SU-DHL-6 (cell line): ENCODE data around the gene TCEANC2.

Source experiments
- H2AFZ ChIP-seq: fragments of 200-600 bp; sonication (generic); 2 replicates; pipeline ENCODE4 v1.6.1; 2014; ENCODE audit warnings: low read depth, mild to moderate bottlenecking, moderate library complexity, mixed read lengths, antibody characterized with exemption, low read length; ENCODE audit not compliant: severe bottlenecking
- H3F3A ChIP-seq: fragments of 200-600 bp; shearing (Covaris generic); 2 replicates; pipeline ENCODE4 v1.6.0; 2016; ENCODE audit warnings: antibody characterized with exemption, mild to moderate bottlenecking; ENCODE audit not compliant: insufficient read depth
- H3K27ac ChIP-seq: fragments of 200-600 bp; sonication (generic); 2 replicates; pipeline ENCODE4 v1.5.1; 2016; ENCODE audit warnings: low read depth, mild to moderate bottlenecking, low read length, moderate library complexity, mixed read lengths
- H3K27me3 ChIP-seq: fragments of 200-600 bp; sonication (generic), shearing (Covaris generic); 2 replicates; pipeline ENCODE4 v1.6.0; 2014; ENCODE audit warnings: mild to moderate bottlenecking, low read length
- H3K36me3 ChIP-seq: fragments of 200-600 bp; sonication (generic); 2 replicates; pipeline ENCODE4 v1.6.1; 2014; ENCODE audit warnings: mild to moderate bottlenecking, low read length, mixed read lengths
- H3K4me2 ChIP-seq: fragments of 300-600, 200-600 bp; shearing (Covaris generic), sonication (generic); 2 replicates; pipeline ENCODE4 v1.6.0; 2014; ENCODE audit warnings: low read length, low read depth, mild to moderate bottlenecking; ENCODE audit not compliant: poor library complexity, severe bottlenecking
- H3K4me3 ChIP-seq: fragments of 200-600 bp; sonication (generic); 2 replicates; pipeline ENCODE4 v1.5.1; 2014; ENCODE audit warnings: antibody characterized with exemption, low read length, mild to moderate bottlenecking, mixed read lengths; ENCODE audit not compliant: insufficient read depth, poor library complexity, severe bottlenecking
- H3K79me2 ChIP-seq: fragments of 200-600 bp; sonication (generic); 2 replicates; pipeline ENCODE4 v1.6.1; 2014; ENCODE audit warnings: mild to moderate bottlenecking, low read length, moderate library complexity; ENCODE audit not compliant: insufficient read depth
- H3K9ac ChIP-seq: fragments of 200-600 bp; sonication (generic); 2 replicates; pipeline ENCODE4 v1.7.0; 2014; ENCODE audit warnings: mild to moderate bottlenecking, low read length
- H3K9me2 ChIP-seq: fragments of 200-600 bp; sonication (generic); replicated peaks from 2 replicates; pipeline ENCODE4 v1.6.1; 2014; ENCODE audit warnings: low read length; ENCODE audit not compliant: insufficient read depth
- H3K9me3 ChIP-seq: fragments of 200-600 bp; sonication (generic); 2 replicates; pipeline ENCODE4 v1.6.1; 2014; ENCODE audit warnings: low read length, mixed read lengths; ENCODE audit not compliant: insufficient read depth
- H4K20me1 ChIP-seq: fragments of 200-600 bp; sonication (generic); 2 replicates; pipeline ENCODE4 v1.6.1; 2014; ENCODE audit warnings: low read depth, mild to moderate bottlenecking, antibody characterized with exemption, low read length, moderate library complexity, mixed read lengths
- EZH2phosphoT487 ChIP-seq: fragments of 200-600 bp; sonication (generic), shearing (Covaris generic); conservative IDR thresholded peaks from 2 replicates; pipeline ENCODE4 v1.6.1; 2018; ENCODE audit warnings: mild to moderate bottlenecking, antibody characterized with exemption, low read length, moderate library complexity, mixed read lengths
- TF ChIP-seq, protein P1 (sequence below): fragments of 200-600 bp; sonication (generic); IDR thresholded peaks from one replicate; pipeline ENCODE4 v1.5.1; 2017; ENCODE audit warnings: antibody characterized with exemption, mild to moderate bottlenecking, low read length, moderate library complexity; ENCODE audit not compliant: insufficient read depth, poor library complexity, severe bottlenecking

TCEANC2 gene

DNA sequence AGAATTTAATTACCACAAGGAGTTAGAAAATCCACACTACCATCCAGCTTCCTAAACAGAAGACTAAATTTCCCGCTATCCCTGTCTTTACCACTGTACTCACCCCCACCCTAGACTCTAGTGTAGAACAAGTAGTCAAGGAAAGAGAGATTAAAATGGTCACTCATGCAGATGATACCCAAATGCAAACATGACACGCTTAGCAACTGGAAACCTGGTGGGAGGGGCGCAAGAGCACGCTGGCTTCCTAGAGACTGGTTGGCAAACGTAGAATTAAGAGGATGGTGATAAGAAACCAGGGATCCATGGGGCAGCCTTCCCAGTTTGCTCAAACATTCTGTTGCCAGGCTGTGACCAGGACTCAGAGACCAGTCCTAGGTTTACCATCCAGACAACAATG is 25.6 kb upstream of the TCEANC2 start:
- no peaks in the 10 kb centered on the region for H3K27me3 ChIP-seq
- H2AFZ ChIP-seq = no peak overlapping the region
- no peaks in the 10 kb centered on the region for H4K20me1 ChIP-seq
- no peaks in the 10 kb centered on the region for H3K9me2 ChIP-seq
- no peak overlapping the region for H3K4me3 ChIP-seq
- H3K27ac ChIP-seq = no peak overlapping the region
- no peak overlapping the region for H3K4me2 ChIP-seq
- H3K36me3 ChIP-seq = peaks cover 10% of the 10 kb centered on the region; the same call in 1 of the 2 replicates
- no peaks in the 10 kb centered on the region for H3K79me2 ChIP-seq
- H3K9ac ChIP-seq = no peak overlapping the region
- no peaks in the 10 kb centered on the region for H3F3A ChIP-seq
- no peaks in the 10 kb centered on the region for H3K9me3 ChIP-seq
- TF ChIP-seq, protein P1, sequence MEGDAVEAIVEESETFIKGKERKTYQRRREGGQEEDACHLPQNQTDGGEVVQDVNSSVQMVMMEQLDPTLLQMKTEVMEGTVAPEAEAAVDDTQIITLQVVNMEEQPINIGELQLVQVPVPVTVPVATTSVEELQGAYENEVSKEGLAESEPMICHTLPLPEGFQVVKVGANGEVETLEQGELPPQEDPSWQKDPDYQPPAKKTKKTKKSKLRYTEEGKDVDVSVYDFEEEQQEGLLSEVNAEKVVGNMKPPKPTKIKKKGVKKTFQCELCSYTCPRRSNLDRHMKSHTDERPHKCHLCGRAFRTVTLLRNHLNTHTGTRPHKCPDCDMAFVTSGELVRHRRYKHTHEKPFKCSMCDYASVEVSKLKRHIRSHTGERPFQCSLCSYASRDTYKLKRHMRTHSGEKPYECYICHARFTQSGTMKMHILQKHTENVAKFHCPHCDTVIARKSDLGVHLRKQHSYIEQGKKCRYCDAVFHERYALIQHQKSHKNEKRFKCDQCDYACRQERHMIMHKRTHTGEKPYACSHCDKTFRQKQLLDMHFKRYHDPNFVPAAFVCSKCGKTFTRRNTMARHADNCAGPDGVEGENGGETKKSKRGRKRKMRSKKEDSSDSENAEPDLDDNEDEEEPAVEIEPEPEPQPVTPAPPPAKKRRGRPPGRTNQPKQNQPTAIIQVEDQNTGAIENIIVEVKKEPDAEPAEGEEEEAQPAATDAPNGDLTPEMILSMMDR = no peak
- no peak for TF ChIP-seq EZH2phosphoT487

DNA sequence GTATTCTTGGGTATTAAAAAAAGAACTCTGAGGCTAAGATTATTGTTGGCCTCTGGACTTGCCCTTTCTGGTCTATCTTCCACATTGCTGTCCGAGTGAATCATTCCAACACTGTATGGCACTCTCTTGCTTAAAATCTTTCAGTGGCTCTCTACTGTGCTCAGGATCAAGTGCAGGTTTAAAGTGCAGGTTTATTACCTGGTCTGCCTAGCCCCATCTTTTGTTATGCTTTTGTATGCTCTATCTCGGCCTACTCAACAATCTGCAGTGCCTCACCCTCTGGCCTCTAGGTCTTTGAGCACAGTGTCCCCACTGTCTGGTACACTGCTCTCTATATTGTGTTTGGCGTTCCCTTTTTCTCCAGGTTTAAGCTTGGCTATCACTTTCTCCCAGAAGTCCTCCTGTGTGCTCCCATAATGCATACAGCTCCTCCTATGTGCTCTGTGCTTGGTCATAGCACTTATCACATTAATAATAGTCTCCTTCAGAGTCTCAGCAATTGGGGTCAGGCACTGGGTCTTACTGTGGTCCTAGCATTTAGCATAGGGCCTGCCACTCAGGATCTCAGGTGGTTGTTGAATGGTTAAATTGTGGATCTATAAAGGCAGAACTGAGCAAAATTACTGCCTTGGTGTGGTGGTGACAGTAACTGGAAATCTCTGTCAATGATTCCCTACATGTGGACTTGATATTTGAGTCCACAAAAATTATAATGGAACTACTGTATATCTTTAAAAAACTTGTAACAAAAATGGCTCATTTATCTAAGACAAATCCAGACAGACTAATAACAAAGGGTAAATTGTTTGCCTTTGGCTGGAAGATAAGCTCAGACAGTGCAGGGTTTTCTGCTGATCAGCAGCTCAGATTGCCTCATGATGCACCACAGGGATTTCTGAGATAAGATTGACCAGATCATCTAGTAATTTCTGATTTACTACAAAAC is 24.8 kb upstream of the TCEANC2 start:
- Histone ChIP-seq H3K79me2 (no peaks in the 10 kb centered on the region), H3K9me2 (no peaks in the 10 kb centered on the region), H3F3A (no peaks in the 10 kb centered on the region), H3K4me3 (no peak overlapping the region), H3K4me2 (no peak overlapping the region), H3K9me3 (no peaks in the 10 kb centered on the region), H3K27ac (no peak overlapping the region), H3K9ac (no peak overlapping the region), H4K20me1 (no peaks in the 10 kb centered on the region), H3K27me3 (no peaks in the 10 kb centered on the region), H2AFZ (no peak overlapping the region), H3K36me3 (peaks cover 10% of the 10 kb centered on the region; the same call in 1 of the 2 replicates)
- TF ChIP-seq EZH2phosphoT487 = no peak

DNA sequence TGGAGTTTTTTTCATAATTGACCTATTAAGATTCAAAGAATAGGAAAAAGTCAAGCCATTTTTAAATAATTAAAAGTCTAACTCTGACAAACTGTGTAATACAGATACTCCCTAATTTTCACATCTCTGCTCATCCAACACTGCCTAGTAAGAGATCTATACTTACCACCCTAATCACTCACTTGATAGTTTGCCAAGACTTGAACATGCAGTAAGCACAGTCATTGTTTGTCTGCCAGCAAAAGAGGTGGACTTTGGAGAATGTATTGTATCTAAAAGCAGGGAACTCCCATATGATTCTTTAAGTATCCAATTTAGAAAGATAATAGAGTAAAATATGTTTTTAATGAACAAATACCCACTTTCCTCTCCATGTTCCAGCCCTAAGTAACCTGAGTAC is 15.9 kb upstream of the TCEANC2 start:
- Histone ChIP-seq H3K27ac (no peak overlapping the region), H3K27me3 (no peaks in the 10 kb centered on the region), H2AFZ (no peak overlapping the region), H3K9ac (no peak overlapping the region), H3K4me3 (no peak overlapping the region), H3K9me3 (no peaks in the 10 kb centered on the region), H3K4me2 (no peak overlapping the region), H3K9me2 (no peaks in the 10 kb centered on the region), H3K36me3 (peaks cover 54% of the 10 kb centered on the region), H3K79me2 (no peaks in the 10 kb centered on the region), H4K20me1 (no peaks in the 10 kb centered on the region), H3F3A (peaks cover 6% of the 10 kb centered on the region; the same call in 1 of the 2 replicates)
- no peak for TF ChIP-seq EZH2phosphoT487
- TF ChIP-seq, protein P1 = no peak

DNA sequence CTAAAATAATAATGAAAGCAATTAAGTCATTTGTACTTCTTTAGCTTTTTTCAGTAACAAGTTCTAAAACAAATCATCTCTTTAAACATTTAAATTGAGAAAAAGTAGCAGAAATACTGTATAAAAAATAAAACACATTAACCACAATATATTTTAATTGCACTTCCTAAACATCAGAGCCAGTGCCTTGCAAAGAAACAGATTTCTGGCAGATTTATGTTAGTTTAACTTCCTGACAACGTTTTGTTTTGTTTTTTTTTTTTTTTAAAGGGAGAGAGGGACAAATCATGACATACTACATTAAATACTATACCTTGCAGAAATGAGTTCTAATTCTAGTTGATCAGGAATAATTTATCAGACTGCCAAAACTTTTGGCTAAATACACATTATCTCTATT is 11.6 kb upstream of the TCEANC2 start:
- Histone ChIP-seq H2AFZ (no peak overlapping the region), H3K79me2 (peaks cover 19% of the 10 kb centered on the region), H3K4me3 (no peak overlapping the region), H3K9ac (no peak overlapping the region), H4K20me1 (no peaks in the 10 kb centered on the region), H3K9me3 (no peaks in the 10 kb centered on the region), H3F3A (peaks cover 6% of the 10 kb centered on the region; the same call in 1 of the 2 replicates), H3K9me2 (no peaks in the 10 kb centered on the region), H3K27me3 (no peaks in the 10 kb centered on the region), H3K27ac (no peak overlapping the region), H3K36me3 (peaks cover 54% of the 10 kb centered on the region), H3K4me2 (no peak overlapping the region)
- TF ChIP-seq, protein P1 = no peak
- TF ChIP-seq EZH2phosphoT487 = no peak
